Measurements from ENCODE around the gene LGALS3BP. TPM values are rescaled to one million over a fixed set of nuclear protein-coding genes. Genes with fewer than 3 reads are reported as not detected.
A peak's percentile ranks its signal among the peaks of the same experiment; 100 is the strongest.

The LGALS3BP gene
- total and polyA plus RNA-seq, 2 of the 13 experiments (the other 11 are each of a cell fraction or from before 2014, with no cell fraction given): 137 to 332 TPM

GRCh38 chr17:78947235-78948149 lies 32.2 kb downstream of the LGALS3BP start (continued):
- no peak for TF ChIP-seq MBD4 (IDR thresholded peaks at IDR 0.05; ENCODE audit: borderline replicate concordance, low read length)
- TF ChIP-seq CSRNP1 (CRISPR knock-in tag; IDR thresholded peaks at IDR 0.05): no peak
- peak; percentile 31; the same call in 1 of the 2 replicates for TF ChIP-seq IRF2 (CRISPR knock-in tag; IDR thresholded peaks at IDR 0.05)
- no peak for TF ChIP-seq BRCA1 (CRISPR knock-in tag; IDR thresholded peaks at IDR 0.05)
- TF ChIP-seq ARNT (IDR thresholded peaks at IDR 0.05): no peak
- no peak for TF ChIP-seq AKNA (CRISPR knock-in tag; IDR thresholded peaks at IDR 0.05; ENCODE audit: borderline replicate concordance)
- TF ChIP-seq, protein P1, sequence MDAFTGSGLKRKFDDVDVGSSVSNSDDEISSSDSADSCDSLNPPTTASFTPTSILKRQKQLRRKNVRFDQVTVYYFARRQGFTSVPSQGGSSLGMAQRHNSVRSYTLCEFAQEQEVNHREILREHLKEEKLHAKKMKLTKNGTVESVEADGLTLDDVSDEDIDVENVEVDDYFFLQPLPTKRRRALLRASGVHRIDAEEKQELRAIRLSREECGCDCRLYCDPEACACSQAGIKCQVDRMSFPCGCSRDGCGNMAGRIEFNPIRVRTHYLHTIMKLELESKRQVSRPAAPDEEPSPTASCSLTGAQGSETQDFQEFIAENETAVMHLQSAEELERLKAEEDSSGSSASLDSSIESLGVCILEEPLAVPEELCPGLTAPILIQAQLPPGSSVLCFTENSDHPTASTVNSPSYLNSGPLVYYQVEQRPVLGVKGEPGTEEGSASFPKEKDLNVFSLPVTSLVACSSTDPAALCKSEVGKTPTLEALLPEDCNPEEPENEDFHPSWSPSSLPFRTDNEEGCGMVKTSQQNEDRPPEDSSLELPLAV (CRISPR knock-in tag; conservative IDR thresholded peaks at IDR 0.05; ENCODE audit: low read depth): no peak
- TF ChIP-seq NR2C2 (CRISPR knock-in tag; IDR thresholded peaks at IDR 0.05; ENCODE audit: borderline replicate concordance): 0 out of 2 replicates have a peak, but pooled peaks have one; percentile 24
- no peak for TF ChIP-seq ZNF678 (CRISPR knock-in tag; IDR thresholded peaks at IDR 0.05)
- no peak for TF ChIP-seq RNF219 (CRISPR knock-in tag; IDR thresholded peaks at IDR 0.05)
- no peak for TF ChIP-seq SNAPC2 (CRISPR knock-in tag; IDR thresholded peaks at IDR 0.05)
- no peak for TF ChIP-seq ZNF776 (CRISPR knock-in tag; IDR thresholded peaks at IDR 0.05)
- no peak for TF ChIP-seq MTF1 (CRISPR knock-in tag; IDR thresholded peaks at IDR 0.05)
- TF ChIP-seq, protein P2, sequence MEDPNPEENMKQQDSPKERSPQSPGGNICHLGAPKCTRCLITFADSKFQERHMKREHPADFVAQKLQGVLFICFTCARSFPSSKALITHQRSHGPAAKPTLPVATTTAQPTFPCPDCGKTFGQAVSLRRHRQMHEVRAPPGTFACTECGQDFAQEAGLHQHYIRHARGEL (CRISPR knock-in tag; IDR thresholded peaks at IDR 0.05): no peak
- TF ChIP-seq GATAD1 (CRISPR knock-in tag; IDR thresholded peaks at IDR 0.05): no peak
- no peak for TF ChIP-seq ZNF350 (CRISPR knock-in tag; IDR thresholded peaks at IDR 0.05; ENCODE audit: borderline replicate concordance, low read depth)

All from HepG2 (cell line).